K562 (cell line): Measurements from ENCODE around the gene KMT2C. TPM values are rescaled to one million over a fixed set of nuclear protein-coding genes. Genes with fewer than 3 reads are reported as not detected.

Experiments used
- CHCHD3 ChIP-seq: fragments of 250-450 bp; sonication (Bioruptor Pico); IDR thresholded peaks from 2 replicates; pipeline ENCODE4 v2.1.2; 2022; ENCODE audit warnings: mild to moderate bottlenecking
- ESRRB ChIP-seq: fragments of 250-450 bp; sonication (Bioruptor Pico); IDR thresholded peaks from 2 replicates; pipeline ENCODE4 v1.5.0; 2020; ENCODE audit warnings: mild to moderate bottlenecking, moderate library complexity, borderline replicate concordance
- HDAC3 ChIP-seq: fragments of 450-650 bp; IDR thresholded peaks from 2 replicates; pipeline ENCODE4 v1.6.1; 2018; ENCODE audit warnings: borderline replicate concordance, mild to moderate bottlenecking, moderate library complexity; ENCODE audit not compliant: partially characterized antibody
- ILK ChIP-seq: fragments of 450-650 bp; IDR thresholded peaks from 2 replicates; pipeline ENCODE4 v1.6.1; 2016; ENCODE audit warnings: missing genetic modification characterization, low read depth, mild to moderate bottlenecking, missing compliant biosample characterization, moderate library complexity, borderline replicate concordance
- KAT2B ChIP-seq: IDR thresholded peaks from one replicate; pipeline ENCODE4 v1.6.1; 2012; ENCODE audit warnings: low read depth, mild to moderate bottlenecking, control low read depth, inconsistent platforms, low read length, moderate library complexity
- KLF13 ChIP-seq: fragments of 450-650 bp; IDR thresholded peaks from 2 replicates; pipeline ENCODE4 v1.6.1; 2016; ENCODE audit warnings: missing genetic modification characterization, low read depth, mild to moderate bottlenecking, missing compliant biosample characterization, moderate library complexity, borderline replicate concordance
- MEF2A ChIP-seq: IDR thresholded peaks from 2 replicates; pipeline ENCODE4 v1.6.1; 2011; ENCODE audit warnings: low read depth, mild to moderate bottlenecking, low read length, moderate library complexity; ENCODE audit not compliant: control insufficient read depth
- MYNN ChIP-seq, 2 experiments: sonication (generic); formaldehyde crosslinking in 1 of 2; IDR thresholded peaks; 2 replicates each; pipeline versions ENCODE4 v1.5.0 to v1.6.1; 2016 to 2020; ENCODE audit warnings: antibody characterized with exemption in 1 of 2, missing genetic modification reagents in 1 of 2
- POLR2A ChIP-seq: fragments of 450-650 bp; conservative IDR thresholded peaks from 2 replicates; pipeline ENCODE4 v1.6.1; 2016
- POLR2AphosphoS5 ChIP-seq: IDR thresholded peaks from 2 replicates; pipeline ENCODE4 v1.6.1; 2011; ENCODE audit warnings: mild to moderate bottlenecking, low read depth, low read length, moderate library complexity; ENCODE audit not compliant: control insufficient read depth, insufficient read depth
- POLR2B ChIP-seq: fragments of 450-650 bp; IDR thresholded peaks from 2 replicates; pipeline ENCODE4 v1.6.1; 2018; ENCODE audit warnings: low read depth; ENCODE audit not compliant: partially characterized antibody
- POLR2G ChIP-seq: fragments of 200-400 bp; formaldehyde crosslinking; IDR thresholded peaks from 2 replicates; pipeline ENCODE4 v1.6.1; 2017; ENCODE audit warnings: low read depth, mild to moderate bottlenecking, antibody characterized with exemption, low read length, moderate library complexity
- RBM22 ChIP-seq: fragments of 200-400 bp; formaldehyde crosslinking; IDR thresholded peaks from 2 replicates; pipeline ENCODE4 v1.6.1; 2018; ENCODE audit warnings: low read length, low read depth; ENCODE audit not compliant: poor library complexity, severe bottlenecking
- SUPT5H ChIP-seq: fragments of 450-650 bp; IDR thresholded peaks from 2 replicates; pipeline ENCODE4 v1.6.1; 2016
- TFAM ChIP-seq: fragments of 250-450 bp; sonication (Bioruptor Pico); conservative IDR thresholded peaks from 2 replicates; pipeline ENCODE4 v1.5.0; 2021; ENCODE audit warnings: mild to moderate bottlenecking, moderate library complexity
- TSHZ1 ChIP-seq: fragments of 250-450 bp; sonication (Bioruptor Pico); IDR thresholded peaks from 2 replicates; pipeline ENCODE4 v1.4.0; 2020; ENCODE audit warnings: mild to moderate bottlenecking, moderate library complexity
- ZC3H11A ChIP-seq: IDR thresholded peaks from 2 replicates; pipeline ENCODE4 v1.6.1; 2012; ENCODE audit warnings: low read depth, low read length, improper control_type of control experiment
- ZC3H8 ChIP-seq: fragments of 450-650 bp; IDR thresholded peaks from 2 replicates; pipeline ENCODE4 v1.6.1; 2017
- ZNF232 ChIP-seq: sonication (generic); formaldehyde crosslinking; IDR thresholded peaks from 2 replicates; pipeline ENCODE4 v1.8.0; 2022; ENCODE audit warnings: mild to moderate bottlenecking, missing genetic modification reagents
- ZNF609 ChIP-seq: sonication (generic); formaldehyde crosslinking; IDR thresholded peaks from 2 replicates; pipeline ENCODE4 v1.8.1; 2023; ENCODE audit warnings: missing genetic modification reagents, mild to moderate bottlenecking, borderline replicate concordance
- polyA plus RNA-seq, 8 experiments: library from polyadenylated mRNA; depleted of rRNA in 4 of 8; stranded (reverse) in 5 of 8; unstranded in 3 of 8; fragments of >200 nt; fragmentation: Nextera tagmentation in 2 of 8; fragmentation: Illumina TruSeq in 1 of 8; extraction: Ambion mirVana in 2 of 8; extraction: Trizol in 1 of 8; gene quantifications; 2 replicates each; pipeline versions ENCODE4 v1.2.1 to v1.2.3, GENCODE V29; 2011 to 2014; ENCODE audit warnings: inconsistent platforms in 1 of 8, missing spikeins in 1 of 8
- total RNA-seq, 7 experiments: library from RNA; depleted of rRNA in 6 of 7; stranded (reverse); fragments of >200 nt in 6 of 7; fragmentation: Illumina TruSeq in 2 of 7; extraction: Trizol in 2 of 7; gene quantifications; 2 replicates each; pipeline versions ENCODE4 v1.2.1 to v1.2.3, GENCODE V29; 2011 to 2021; ENCODE audit warnings: low replicate concordance in 1 of 7

KMT2C gene
- total and polyA plus RNA-seq, 9 of the 15 experiments (the other 6 are each of a cell fraction or from before 2014, with no cell fraction given): 4.9 to 67.8 (median 27.1) TPM

- TF ChIP-seq KAT2B: no peak
- no peak for TF ChIP-seq ILK (tag)
- TF ChIP-seq MEF2A: no peak
- TF ChIP-seq POLR2A: peak; percentile 34; the same call in 1 of the 2 replicates
- no peak for TF ChIP-seq TSHZ1 (CRISPR knock-in tag)
- TF ChIP-seq HDAC3: no peak
- TF ChIP-seq ZNF232: no peak
- TF ChIP-seq ZC3H8: no peak
- no peak for TF ChIP-seq TFAM
- 0 out of 2 replicates have a peak, but pooled peaks have one; percentile 14 for TF ChIP-seq POLR2AphosphoS5
- TF ChIP-seq MYNN (IDR thresholded peaks at IDR 0.05): 0 out of 2 replicates have a peak, but pooled peaks have one; percentile 22
- no peak for TF ChIP-seq MYNN (CRISPR knock-in tag; IDR thresholded peaks at IDR 0.05)
- TF ChIP-seq RBM22: peak; percentile 89
- TF ChIP-seq POLR2B: peak; percentile 33
- no peak for TF ChIP-seq CHCHD3 (CRISPR knock-in tag)
- peak; percentile 55; the same call in 1 of the 2 replicates for TF ChIP-seq SUPT5H
- TF ChIP-seq ZC3H11A: no peak
- peak; percentile 65 for TF ChIP-seq POLR2G
- no peak for TF ChIP-seq ZNF609 (CRISPR knock-in tag)
- no peak for TF ChIP-seq KLF13 (tag)
- no peak for TF ChIP-seq ESRRB (CRISPR knock-in tag)
Observed at GRCh38 chr7:152133804-152134203, 302.0 kb downstream of the KMT2C start (continued).
